HepG2 (cell line): ENCODE data around the gene DDX24. TPM values are rescaled to one million over a fixed set of nuclear protein-coding genes. Genes with fewer than 3 reads are reported as not detected.

ENCODE experiments used
- ATAC-seq: fragments of 200-7000 bp; cut with Tn5 transposase; 3 replicates; pipeline ENCODE4 v1.9.1; 2020; ENCODE audit warnings: mild to moderate bottlenecking, moderate library complexity
- BruUV-seq: library from RNA; stranded (reverse); fragments of 400-500 nt; replicated peaks from 2 replicates; lab custom pipeline; 2021; lab: Mats Ljungman, UMichigan
- CTCF ChIA-PET: fragments of 300-600 bp; formaldehyde crosslinking; extraction: SDS; loops from one replicate; lab custom pipeline; 2021; ENCODE audit warnings: low total read pairs, inconsistent platforms, low intra/inter-chr PET ratio; lab: Yijun Ruan, JAX
- POLR2A ChIA-PET: fragments of 350-600 bp; sonication (Branson Sonifier 250); formaldehyde crosslinking; loops from one replicate; lab custom pipeline; 2020; ENCODE audit warnings: antibody characterized with exemption, inconsistent platforms; lab: Yijun Ruan, JAX
- DNase-seq: peaks from one replicate; pipeline ENCODE4 v3.0.0-alpha.2; 2015; ENCODE audit warnings: low spot score
- FAIRE-seq: peaks from 3 replicates; lab custom pipeline; 2011; peaks lifted over from hg19 to GRCh38; lab: Jason Lieb, UNC
- H2AFZ ChIP-seq: one replicate; pipeline ENCODE4 v1.6.1; 2011; ENCODE audit warnings: low read length, inconsistent platforms
- H3K27ac ChIP-seq: fragments of 300-600 bp; 3 replicates; pipeline ENCODE4 v1.8.0; 2011; ENCODE audit warnings: mixed run types, mild to moderate bottlenecking, mixed read lengths, low read length, inconsistent platforms; ENCODE audit not compliant: insufficient read depth; ENCODE audit errors: extremely low read length
- H3K27me3 ChIP-seq, 2 experiments: fragments of 200-600 bp in 1 of 2; 2 replicates in 1 of 2; 3 replicates in 1 of 2; pipeline versions ENCODE4 v1.6.0 to v1.8.0; 2011; ENCODE audit warnings: low read length in 2 of 2, mild to moderate bottlenecking in 2 of 2, moderate library complexity in 2 of 2, inconsistent platforms in 1 of 2; ENCODE audit not compliant: insufficient read depth in 2 of 2, control insufficient read depth in 1 of 2
- H3K36me3 ChIP-seq, 2 experiments: fragments of 200-600 bp in 1 of 2; replicated peaks in 1 of 2; 2 replicates in 1 of 2; 3 replicates in 1 of 2; pipeline versions ENCODE4 v1.5.1 to v1.8.0; 2011; ENCODE audit warnings: low read length in 2 of 2, inconsistent platforms in 1 of 2; ENCODE audit not compliant: insufficient read depth in 2 of 2, control insufficient read depth in 1 of 2
- H3K4me1 ChIP-seq: 2 replicates; pipeline ENCODE4 v1.5.1; 2012; ENCODE audit warnings: low read length, inconsistent platforms; ENCODE audit not compliant: insufficient read depth
- H3K4me2 ChIP-seq: 2 replicates; pipeline ENCODE4 v1.6.0; 2011; ENCODE audit warnings: low read depth, low read length, inconsistent platforms
- H3K4me3 ChIP-seq, 3 experiments: fragments of 200-600 bp in 1 of 3; sonication (generic), shearing (Covaris generic) in 1 of 3; replicated peaks in 1 of 3; 2 replicates each; pipeline ENCODE4 v1.5.1; 2011 to 2016; ENCODE audit warnings: low read length in 3 of 3, inconsistent platforms in 2 of 3, low read depth in 2 of 3, mild to moderate bottlenecking in 2 of 3, control low read depth in 1 of 3, mixed read lengths in 1 of 3; ENCODE audit not compliant: insufficient read depth in 1 of 3
- H3K79me2 ChIP-seq: one replicate; pipeline ENCODE4 v1.6.1; 2011; ENCODE audit warnings: low read length, inconsistent platforms; ENCODE audit not compliant: insufficient read depth
- H3K9ac ChIP-seq: 2 replicates; pipeline ENCODE4 v1.6.0; 2011; ENCODE audit warnings: mild to moderate bottlenecking, low read depth, low read length, inconsistent platforms; ENCODE audit not compliant: insufficient read depth
- H3K9me3 ChIP-seq: 2 replicates; pipeline ENCODE4 v1.5.1; 2012; ENCODE audit warnings: mild to moderate bottlenecking, low read length
- H4K20me1 ChIP-seq: 2 replicates; pipeline ENCODE4 v1.6.0; 2011; ENCODE audit warnings: inconsistent platforms, mild to moderate bottlenecking, low read length, moderate library complexity; ENCODE audit not compliant: insufficient read depth
- ATF3 ChIP-seq: sonication (generic); formaldehyde crosslinking; IDR thresholded peaks from 2 replicates; pipeline ENCODE4 v1.4.0; 2020; ENCODE audit warnings: missing genetic modification reagents
- BRD4 ChIP-seq: sonication (generic); formaldehyde crosslinking; IDR thresholded peaks from 2 replicates; pipeline ENCODE4 v1.4.0; 2020; ENCODE audit warnings: missing genetic modification reagents
- CENPBD1 ChIP-seq: sonication (generic); formaldehyde crosslinking; IDR thresholded peaks from 2 replicates; pipeline ENCODE4 v1.8.0; 2022; ENCODE audit warnings: missing genetic modification reagents, low read depth, mild to moderate bottlenecking, borderline replicate concordance
- PAX8 ChIP-seq: sonication (generic); formaldehyde crosslinking; IDR thresholded peaks from 2 replicates; pipeline ENCODE4 v1.8.0; 2022; ENCODE audit warnings: mild to moderate bottlenecking, missing genetic modification reagents, borderline replicate concordance
- SALL1 ChIP-seq: sonication (generic); formaldehyde crosslinking; IDR thresholded peaks from 2 replicates; pipeline ENCODE4 v1.8.0; 2022; ENCODE audit warnings: mild to moderate bottlenecking, missing genetic modification reagents
- TEF ChIP-seq: sonication (generic); formaldehyde crosslinking; IDR thresholded peaks from 2 replicates; pipeline ENCODE4 v1.5.0; 2020; ENCODE audit warnings: missing genetic modification reagents
- ZBTB38 ChIP-seq: sonication (generic); formaldehyde crosslinking; IDR thresholded peaks from 2 replicates; pipeline ENCODE4 v1.5.1; 2020; ENCODE audit warnings: mild to moderate bottlenecking, missing genetic modification reagents
- ZGPAT ChIP-seq: IDR thresholded peaks from 2 replicates; pipeline ENCODE4 v1.6.1; 2016; ENCODE audit warnings: mild to moderate bottlenecking
- ZNF24 ChIP-seq: fragments of 450-650 bp; IDR thresholded peaks from 2 replicates; pipeline ENCODE4 v1.6.1; 2017; ENCODE audit warnings: antibody characterized with exemption, mild to moderate bottlenecking
- ZNF432 ChIP-seq: sonication (generic); formaldehyde crosslinking; IDR thresholded peaks from 2 replicates; pipeline ENCODE4 v1.5.0; 2020; ENCODE audit warnings: missing genetic modification reagents, mild to moderate bottlenecking, borderline replicate concordance
- ZNF768 ChIP-seq: sonication (generic); formaldehyde crosslinking; IDR thresholded peaks from 2 replicates; pipeline ENCODE4 v1.4.0; 2020; ENCODE audit warnings: missing genetic modification reagents
- ZNF780A ChIP-seq: sonication (generic); formaldehyde crosslinking; IDR thresholded peaks from 2 replicates; pipeline ENCODE4 v1.8.0; 2022; ENCODE audit warnings: mild to moderate bottlenecking, missing genetic modification reagents, moderate library complexity
- WGBS: methylation state at CpG from one replicate; pipeline ENCODE4 v1.1.6; 2017; ENCODE audit warnings: low lambda C conversion rate; 5-methylcytosine and 5-hydroxymethylcytosine counted together
- in situ Hi-C: cut with HindIII; loops from 2 replicates; pipeline ENCODE4 v1.10.0; 2017; ENCODE audit warnings: low pct_unique_long_range_greater_than_20kb; ENCODE audit not compliant: extremely low pct_ligation_motif_present
- intact Hi-C: fragments of 100-400 bp; cut with micrococcal nuclease; formaldehyde crosslinking; loops from one replicate; pipeline ENCODE4 v1.10.0; 2022; ENCODE audit not compliant: unreplicated experiment
- polyA plus RNA-seq, 8 experiments: library from polyadenylated mRNA; depleted of rRNA in 3 of 8; stranded (reverse) in 7 of 8; unstranded in 1 of 8; fragments of >200 nt; fragmentation: Illumina TruSeq in 4 of 8; extraction: Trizol in 4 of 8; gene quantifications; 2 replicates each; pipeline versions ENCODE4 v1.2.1 to v1.2.3, GENCODE V29; 2011 to 2016; ENCODE audit warnings: low read depth in 4 of 8, missing spikeins in 1 of 8, mixed read lengths in 1 of 8; ENCODE audit not compliant: insufficient read depth in 1 of 8
- total RNA-seq, 5 experiments: library from RNA; depleted of rRNA; stranded (reverse); fragments of >200 nt; fragmentation: Illumina TruSeq; extraction: Trizol; gene quantifications; 2 replicates each; pipeline ENCODE4 v1.2.3, GENCODE V29; 2016; ENCODE audit warnings: low read depth in 1 of 5

The DDX24 gene
- total and polyA plus RNA-seq, 2 of the 13 experiments (the other 11 are each of a cell fraction or from before 2014, with no cell fraction given) = 67.3 to 149 TPM

GRCh38 chr14:94025720-94026119 lies 55.3 kb downstream of the DDX24 start:
- H3K79me2 ChIP-seq = peaks cover 2% of the 10 kb centered on the region
- H2AFZ ChIP-seq = peak overlapping the region; percentile 48
- no peak overlapping the region for H3K27ac ChIP-seq
- no peaks in the 10 kb centered on the region for H3K36me3 ChIP-seq
- no peaks in the 10 kb centered on the region for H3K9me3 ChIP-seq
- no peaks in the 10 kb centered on the region for H3K27me3 ChIP-seq
- ChIA-PET CTCF (no interaction called here), POLR2A (interaction anchor here (0.7 to 1.9 kb wide), 6 partner anchors 11 to 294 kb away, joined by 3 to 8 read pairs (median 3); no protein-coding TSS in a partner anchor)
- 0 out of 2 replicates have a peak, but pooled peaks have one; percentile 1 for TF ChIP-seq BRD4 (CRISPR knock-in tag)
- TF ChIP-seq ZGPAT (CRISPR knock-in tag) = no peak
- 0 out of 2 replicates have a peak, but pooled peaks have one; percentile 7 for TF ChIP-seq ZNF24
- FAIRE-seq = no peak
- H4K20me1 ChIP-seq = no peaks in the 10 kb centered on the region
- WGBS = 40% methylated on average over 6 of the region's 6 CpGs
- BruUV-seq = no TSS peak
- peak overlapping the region; percentile 25 to 71 (median 29); a peak in 3 of 6 replicates for H3K4me3 ChIP-seq
- in situ Hi-C loops = no loop called here
- H3K4me1 ChIP-seq = peaks cover 71% of the 10 kb centered on the region
- no peak for ATAC-seq
- intact Hi-C loops = no loop called here
- H3K4me2 ChIP-seq = peak overlapping the region; percentile 81
- peak overlapping the region; percentile 61; the same call in 1 of the 2 replicates for H3K9ac ChIP-seq
- DNase-seq = no peak

GRCh38 chr14:94024549-94024948 lies 56.5 kb downstream of the DDX24 start:
- no peaks in the 10 kb centered on the region for H3K9me3 ChIP-seq
- peaks cover 81% of the 10 kb centered on the region for H3K4me1 ChIP-seq
- H3K27ac ChIP-seq = no peak overlapping the region
- FAIRE-seq (no peak), ATAC-seq (no peak), DNase-seq (no peak)
- in situ Hi-C loops (no loop called here), intact Hi-C loops (no loop called here)
- POLR2A ChIA-PET = interaction anchor here (1.9 kb wide), 1 partner anchor 65 kb away, joined by 8 read pairs; no protein-coding TSS in a partner anchor
- no peak overlapping the region for H2AFZ ChIP-seq
- no peak overlapping the region for H3K4me2 ChIP-seq
- no peak overlapping the region for H3K9ac ChIP-seq
- CTCF ChIA-PET = no interaction called here
- no peaks in the 10 kb centered on the region for H3K27me3 ChIP-seq
- no peaks in the 10 kb centered on the region for H3K36me3 ChIP-seq
- H3K79me2 ChIP-seq = peaks cover 2% of the 10 kb centered on the region
- no TSS peak for BruUV-seq
- H4K20me1 ChIP-seq = no peaks in the 10 kb centered on the region
- H3K4me3 ChIP-seq = no peak overlapping the region
- 100% methylated on average over 1 of the region's 2 CpGs for WGBS
- TF ChIP-seq TEF (CRISPR knock-in tag) = no peak
- no peak for TF ChIP-seq CENPBD1 (CRISPR knock-in tag)
- no peak for TF ChIP-seq ZBTB38 (CRISPR knock-in tag)
- peak; percentile 98 for TF ChIP-seq ZNF768 (CRISPR knock-in tag)
- no peak for TF ChIP-seq ZNF780A (CRISPR knock-in tag)
- no peak for TF ChIP-seq SALL1 (CRISPR knock-in tag)
- TF ChIP-seq ATF3 (CRISPR knock-in tag) = no peak
- TF ChIP-seq PAX8 = no peak
- no peak for TF ChIP-seq ZNF432 (CRISPR knock-in tag)
- TF ChIP-seq, all 625 proteins: peak for 1
